NCI-H510A treated with DMSO at 0.1 percent for 48 hours (cell line): ENCODE results near the gene BRCA1.
"Not testable (repeated sequence)": the region's sequence is repeated elsewhere in the genome, so short reads cannot be mapped to it uniquely, and the experiment has no call there.

Experiments used
- DNase-seq: peaks from one replicate; lab custom pipeline; 2025; lab: John Stamatoyannopoulos, UW

The BRCA1 gene

GRCh38 chr17:43125133-43125966 is at the start of gene BRCA1:
BRCA1 (minus strand) TSS chr17:43125364; CDS start chr17:43124096, 1,268 bp downstream.
- DNase-seq, result peak; percentile 99

GRCh38 chr17:43171586-43172487 is 46.7 kb upstream of the BRCA1 start:
- peak; percentile 10 for DNase-seq

GRCh38 chr17:43170766-43171585 is 45.8 kb upstream of the BRCA1 start, which contains the start of gene NBR1:
NBR1 (plus strand) TSS chr17:43171214; CDS start chr17:43175800, 4,586 bp downstream.
- DNase-seq, result peak; percentile 99

GRCh38 chr17:43170140-43170765 is 45.1 kb upstream of the BRCA1 start:
- DNase-seq, result peak; percentile 98

- peak; percentile 70 for DNase-seq
These were observed 44.5 kb upstream of the BRCA1 start for GRCh38 chr17:43169561-43170139.

- DNase-seq, result not testable (repeated sequence)
These were observed 40.8 kb upstream of the BRCA1 start for GRCh38 chr17:43165971-43166370.

DNA sequence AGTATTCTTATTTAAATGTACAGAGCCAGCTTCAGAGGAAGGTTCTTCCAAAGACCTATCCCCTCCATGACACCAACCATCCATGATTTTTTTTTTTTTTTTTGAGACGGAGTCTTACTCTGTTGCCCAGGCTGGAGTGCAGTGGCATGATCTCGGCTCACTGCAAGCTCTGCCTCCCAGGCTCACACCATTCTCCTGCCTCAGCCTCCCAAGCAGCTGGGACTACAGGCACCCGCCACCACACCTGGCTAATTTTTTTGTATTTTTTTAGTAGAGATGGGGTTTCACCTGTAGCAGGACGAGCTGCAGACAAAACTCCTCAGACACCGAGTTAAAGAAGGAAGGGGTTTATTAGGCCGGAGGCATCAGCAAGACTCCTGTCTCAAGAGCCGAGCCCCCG is 34.8 kb upstream of the BRCA1 start:
- not testable (repeated sequence) for DNase-seq

- not testable (repeated sequence) for DNase-seq
These were observed 34.1 kb upstream of the BRCA1 start for GRCh38 chr17:43159232-43159631.

- no peak for DNase-seq
These were observed 30.5 kb upstream of the BRCA1 start for GRCh38 chr17:43155666-43156065.

GRCh38 chr17:43153197-43153835 is 28.2 kb upstream of the BRCA1 start:
- not testable (repeated sequence) for DNase-seq

DNA sequence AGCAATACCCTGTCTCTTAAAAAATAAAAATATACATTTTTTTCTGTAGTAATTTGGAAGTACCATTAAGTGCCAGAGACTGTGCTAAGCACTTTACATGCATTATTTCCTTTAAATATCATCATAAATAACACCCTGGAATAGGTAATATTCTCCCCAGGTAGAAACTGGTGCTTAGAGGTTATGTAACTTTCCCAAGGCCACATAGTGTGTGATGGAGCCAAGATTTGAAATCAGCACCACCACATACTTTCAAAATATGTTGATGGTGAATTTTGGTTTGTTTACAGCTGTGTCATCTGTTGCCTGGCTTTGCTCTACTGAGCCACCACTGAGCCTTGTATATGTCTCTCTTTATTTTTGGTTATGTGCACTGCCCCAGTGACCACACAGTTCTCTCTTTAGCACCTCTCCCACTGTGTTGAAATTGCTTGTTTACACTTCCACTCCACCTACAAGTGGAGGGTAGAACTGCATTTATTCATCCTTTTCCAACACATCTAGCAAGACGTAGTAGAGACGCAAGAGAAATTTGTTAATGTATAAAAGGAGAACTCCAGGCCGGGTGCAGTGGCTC is 26.8 kb upstream of the BRCA1 start:
- peak; percentile 5 for DNase-seq

GRCh38 chr17:43146649-43147048 is 21.5 kb upstream of the BRCA1 start:
- DNase-seq, result no peak

GRCh38 chr17:43143201-43143600 is 18.0 kb upstream of the BRCA1 start:
- DNase-seq, result no peak

- DNase-seq, result no peak
These were observed 17.0 kb upstream of the BRCA1 start for GRCh38 chr17:43142153-43142552.

GRCh38 chr17:43140396-43141332 is 15.5 kb upstream of the BRCA1 start:
- DNase-seq, result no peak

- DNase-seq, result not testable (repeated sequence)
These were observed 13.4 kb upstream of the BRCA1 start for GRCh38 chr17:43138531-43138930.

- DNase-seq, result not testable (repeated sequence)
These were observed 11.4 kb upstream of the BRCA1 start for GRCh38 chr17:43136574-43136973.

- no peak for DNase-seq
These were observed 10.3 kb upstream of the BRCA1 start for GRCh38 chr17:43135454-43135819.
